ENCODE results near the gene WDR46. TPM values are rescaled to one million over a fixed set of nuclear protein-coding genes. Genes with fewer than 3 reads are reported as not detected.

WDR46 gene
- total and polyA plus RNA-seq, 5 experiments from 2014 or later, result 53.3 to 83.7 (median 71.3) TPM

Small RNA genes within 50 kb of the gene (microRNA-seq; reads per million reads assigned to microRNA genes)
- not detected for gene MIR6834 (ENCODE audit: borderline microRNAs expressed)
- not detected for gene MIR6873 (ENCODE audit: borderline microRNAs expressed)

Other genes starting within 250 kb of the WDR46 start
- gene HLA-DPA1, start 215.6 kb downstream of the WDR46 start, total RNA-seq, result 10 to 100 TPM; 32.6 to 35.9 TPM
- 100 to 1,000 TPM in 1 of 3 donors, 10 to 100 TPM in 2; 19.5 to 121 (median 77.1) TPM for gene HLA-DPA1, start 215.6 kb downstream of the WDR46 start, polyA plus RNA-seq
- 10 to 100 TPM; 42.8 to 44.0 TPM for gene HLA-DPB1, start 213.2 kb downstream of the WDR46 start, total RNA-seq
- gene HLA-DPB1, start 213.2 kb downstream of the WDR46 start, polyA plus RNA-seq, result 100 to 1,000 TPM in 2 of 3 donors, 10 to 100 TPM in 1; 62.2 to 228 (median 186) TPM
- 1 to 10 TPM; 7.5 to 8.0 TPM for gene COL11A2, start 96.8 kb downstream of the WDR46 start, total RNA-seq
- under 1 TPM; 0.08 to 0.48 (median 0.13) TPM for gene COL11A2, start 96.8 kb downstream of the WDR46 start, polyA plus RNA-seq
- gene RXRB, start 88.6 kb downstream of the WDR46 start, total RNA-seq, result 100 to 1,000 TPM; 126 to 127 TPM
- 10 to 100 TPM in 1 of 3 donors, 1 to 10 TPM in 2; 6.6 to 10.9 (median 7.3) TPM for gene RXRB, start 88.6 kb downstream of the WDR46 start, polyA plus RNA-seq
- gene SLC39A7, start 88.4 kb downstream of the WDR46 start, total RNA-seq, result 10 to 100 TPM; 35.5 to 36.4 TPM
- 10 to 100 TPM; 18.8 to 23.8 (median 21.8) TPM for gene SLC39A7, start 88.4 kb downstream of the WDR46 start, polyA plus RNA-seq
- gene HSD17B8, start 84.6 kb downstream of the WDR46 start, total RNA-seq, result 10 to 100 TPM; 28.7 to 29.0 TPM
- gene HSD17B8, start 84.6 kb downstream of the WDR46 start, polyA plus RNA-seq, result 10 to 100 TPM; 75.0 to 79.2 (median 75.9) TPM
- gene RING1, start 80.7 kb downstream of the WDR46 start, total RNA-seq, result 10 to 100 TPM; 58.3 to 59.1 TPM
- 10 to 100 TPM; 12.1 to 12.5 (median 12.4) TPM for gene RING1, start 80.7 kb downstream of the WDR46 start, polyA plus RNA-seq
- gene VPS52, start 17.4 kb downstream of the WDR46 start, total RNA-seq, result 100 to 1,000 TPM; 116 TPM
- 10 to 100 TPM in 2 of 3 donors, 1 to 10 TPM in 1; 9.3 to 19.3 (median 15.2) TPM for gene VPS52, start 17.4 kb downstream of the WDR46 start, polyA plus RNA-seq
- gene RPS18, start 17.2 kb downstream of the WDR46 start, total RNA-seq, result 1,000 to 10,000 TPM; 4,620 to 4,686 TPM
- gene RPS18, start 17.2 kb downstream of the WDR46 start, polyA plus RNA-seq, result over 10,000 TPM in 2 of 3 donors, 1,000 to 10,000 TPM in 1; 9,896 to 11,320 (median 11,293) TPM
- gene B3GALT4, start 12.1 kb downstream of the WDR46 start, total RNA-seq, result 10 to 100 TPM; 37.8 to 41.9 TPM
- gene B3GALT4, start 12.1 kb downstream of the WDR46 start, polyA plus RNA-seq, result 10 to 100 TPM; 14.5 to 20.4 (median 18.7) TPM
- gene PFDN6, start 362 bp upstream of the WDR46 start, total RNA-seq, result 10 to 100 TPM; 30.4 to 36.6 TPM
- gene PFDN6, start 362 bp upstream of the WDR46 start, polyA plus RNA-seq, result 10 to 100 TPM; 33.4 to 38.2 (median 35.5) TPM
- 10 to 100 TPM; 60.3 to 66.4 TPM for gene RGL2, start 9.7 kb upstream of the WDR46 start, total RNA-seq
- gene RGL2, start 9.7 kb upstream of the WDR46 start, polyA plus RNA-seq, result 1 to 10 TPM; 5.3 to 9.9 (median 7.0) TPM
- gene TAPBP, start 24.8 kb upstream of the WDR46 start, total RNA-seq, result 100 to 1,000 TPM; 212 to 215 TPM
- gene TAPBP, start 24.8 kb upstream of the WDR46 start, polyA plus RNA-seq, result 100 to 1,000 TPM; 259 to 372 (median 327) TPM
- gene ZBTB22, start 28.5 kb upstream of the WDR46 start, total RNA-seq, result 10 to 100 TPM; 29.7 to 33.6 TPM
- 10 to 100 TPM; 10.4 to 13.4 (median 10.7) TPM for gene ZBTB22, start 28.5 kb upstream of the WDR46 start, polyA plus RNA-seq
- gene DAXX, start 33.7 kb upstream of the WDR46 start, total RNA-seq, result 10 to 100 TPM; 88.0 to 88.1 TPM
- 100 to 1,000 TPM in 1 of 3 donors, 10 to 100 TPM in 2; 77.5 to 132 (median 86.5) TPM for gene DAXX, start 33.7 kb upstream of the WDR46 start, polyA plus RNA-seq
- gene KIFC1, start 102.6 kb upstream of the WDR46 start, total RNA-seq, result 1 to 10 TPM in 1 of 2 experiments, under 1 TPM in 1; 0.60 to 1.2 TPM
- under 1 TPM in 2 of 3 donors, not detected in 1; 0.26 to 0.46 TPM for gene KIFC1, start 102.6 kb upstream of the WDR46 start, polyA plus RNA-seq
- gene PHF1, start 121.8 kb upstream of the WDR46 start, total RNA-seq, result 100 to 1,000 TPM; 213 to 223 TPM
- 10 to 100 TPM; 44.3 to 71.4 (median 45.3) TPM for gene PHF1, start 121.8 kb upstream of the WDR46 start, polyA plus RNA-seq
- 100 to 1,000 TPM; 198 to 201 TPM for gene CUTA, start 128.9 kb upstream of the WDR46 start, total RNA-seq
- 100 to 1,000 TPM; 338 to 441 (median 385) TPM for gene CUTA, start 128.9 kb upstream of the WDR46 start, polyA plus RNA-seq
- 10 to 100 TPM; 57.0 to 66.6 TPM for gene SYNGAP1, start 130.8 kb upstream of the WDR46 start, total RNA-seq
- 1 to 10 TPM in 2 of 3 donors, under 1 TPM in 1; 0.38 to 1.9 (median 1.4) TPM for gene SYNGAP1, start 130.8 kb upstream of the WDR46 start, polyA plus RNA-seq
- gene ZBTB9, start 165.3 kb upstream of the WDR46 start, total RNA-seq, result 10 to 100 TPM; 10.6 to 11.9 TPM
- 10 to 100 TPM in 1 of 3 donors, 1 to 10 TPM in 2; 3.7 to 10.4 (median 6.4) TPM for gene ZBTB9, start 165.3 kb upstream of the WDR46 start, polyA plus RNA-seq

Data from naive thymus-derived CD8-positive, alpha-beta T cell (primary cell).